A172 (cell line): Measurements from ENCODE around the gene NTPCR. TPM values are rescaled to one million over a fixed set of nuclear protein-coding genes. Genes with fewer than 3 reads are reported as not detected.
"Not testable (repeated sequence)": the region's sequence is repeated elsewhere in the genome, so short reads cannot be mapped to it uniquely, and the experiment has no call there.

Experiments used
- DNase-seq: peaks from one replicate; pipeline ENCODE4 v3.0.0-alpha.2; 2015; ENCODE audit warnings: low spot score
- total RNA-seq: library from RNA; depleted of rRNA; stranded (reverse); fragments of >200 nt; shearing (Covaris generic); gene quantifications from 2 replicates; pipeline ENCODE4 v1.2.3, GENCODE V29; 2014; rRNA removed

Gene NTPCR, protein sequence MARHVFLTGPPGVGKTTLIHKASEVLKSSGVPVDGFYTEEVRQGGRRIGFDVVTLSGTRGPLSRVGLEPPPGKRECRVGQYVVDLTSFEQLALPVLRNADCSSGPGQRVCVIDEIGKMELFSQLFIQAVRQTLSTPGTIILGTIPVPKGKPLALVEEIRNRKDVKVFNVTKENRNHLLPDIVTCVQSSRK
- total RNA-seq, result 72.1 and 87.8 TPM in 2 replicates

DNA sequence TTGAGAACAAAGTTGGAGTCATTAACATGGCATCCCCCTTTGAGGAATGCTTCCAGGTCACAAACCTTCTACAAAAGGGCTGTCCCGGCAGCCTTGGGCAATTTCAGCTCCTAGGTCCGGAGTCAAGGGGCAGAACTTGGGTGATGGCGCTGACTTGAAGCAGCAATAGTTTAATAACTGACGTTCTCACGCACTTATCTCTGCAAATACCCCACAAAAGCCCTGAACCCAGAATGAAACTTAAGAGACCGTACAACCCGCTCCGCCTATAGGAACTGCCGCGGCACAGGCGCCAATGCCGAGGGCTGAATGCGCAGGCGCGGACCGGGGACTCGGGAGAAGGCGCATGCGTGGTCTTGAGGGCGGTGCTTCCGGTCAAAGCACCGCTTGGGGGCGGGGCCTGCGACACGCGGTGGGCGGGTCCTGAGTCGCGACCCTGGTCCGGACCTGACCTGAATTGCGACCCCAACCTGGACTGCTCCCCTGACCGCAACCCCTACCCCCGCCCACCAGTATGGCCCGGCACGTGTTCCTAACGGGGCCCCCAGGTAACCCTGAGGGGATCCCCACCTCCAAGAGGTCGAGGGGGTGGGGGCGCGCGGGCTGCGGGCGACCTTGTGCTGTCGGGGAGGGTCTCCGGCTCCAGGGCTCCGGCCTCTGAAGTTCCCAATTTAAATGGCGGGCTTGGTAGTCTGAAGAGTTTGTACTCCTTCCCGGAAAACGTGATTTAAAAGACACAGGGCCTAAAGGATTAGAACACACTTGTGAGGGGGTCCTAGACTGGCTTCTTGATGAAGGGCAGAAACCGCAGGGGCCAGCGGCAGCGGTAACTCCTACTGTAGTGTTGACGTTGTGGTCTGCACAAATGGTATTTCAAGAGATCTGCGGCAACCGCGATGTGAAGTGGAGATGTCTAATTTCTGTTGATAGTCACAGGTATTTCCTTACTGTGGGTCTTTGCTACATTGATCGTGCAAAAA lies at the start of gene NTPCR:
Gene NTPCR (plus strand): TSS at position 415 of the 980 bp plus-strand sequence. CDS start 100 bp downstream, at position 515.
- peak; percentile 90 for DNase-seq

DNA sequence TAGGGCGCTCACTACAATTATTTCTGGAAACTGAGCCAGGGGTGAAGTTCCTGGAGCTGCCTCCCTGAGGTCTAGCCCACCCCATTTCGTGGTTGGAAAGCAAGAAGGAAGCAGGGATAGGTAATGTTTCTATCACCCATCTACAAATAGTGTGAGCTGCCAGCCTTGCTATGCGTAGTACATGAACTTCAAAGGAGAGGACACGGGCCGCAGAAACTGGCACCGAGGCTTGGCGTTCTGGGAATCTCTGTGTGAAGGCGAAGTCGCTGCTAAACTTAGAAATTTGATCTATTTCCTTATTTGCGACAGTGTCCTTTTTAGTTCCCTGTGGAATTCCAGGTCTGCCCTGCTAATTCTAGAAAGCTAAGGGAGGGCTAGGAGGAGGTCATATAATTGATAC lies 49.6 kb upstream of the NTPCR start:
- no peak for DNase-seq

DNA sequence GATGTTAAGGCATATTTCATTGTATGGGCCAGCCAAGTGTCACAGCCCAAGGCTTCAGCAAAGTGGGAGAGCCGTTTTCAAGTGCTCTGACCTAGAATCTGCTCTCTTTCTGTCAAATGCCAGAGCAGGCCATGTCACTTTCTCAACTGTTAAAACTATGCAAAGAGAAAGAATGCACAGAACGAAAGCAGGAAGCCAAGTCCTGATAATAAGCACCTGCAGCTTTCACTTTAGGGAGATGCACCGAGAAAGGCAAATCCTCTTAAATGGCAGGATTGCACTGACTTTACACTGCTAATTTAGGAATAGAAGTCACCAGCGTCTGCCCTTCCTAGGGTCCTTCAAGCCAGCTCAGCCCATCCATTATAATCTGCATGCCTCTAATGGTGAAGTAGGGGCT lies 49.2 kb upstream of the NTPCR start:
- DNase-seq, result no peak

DNA sequence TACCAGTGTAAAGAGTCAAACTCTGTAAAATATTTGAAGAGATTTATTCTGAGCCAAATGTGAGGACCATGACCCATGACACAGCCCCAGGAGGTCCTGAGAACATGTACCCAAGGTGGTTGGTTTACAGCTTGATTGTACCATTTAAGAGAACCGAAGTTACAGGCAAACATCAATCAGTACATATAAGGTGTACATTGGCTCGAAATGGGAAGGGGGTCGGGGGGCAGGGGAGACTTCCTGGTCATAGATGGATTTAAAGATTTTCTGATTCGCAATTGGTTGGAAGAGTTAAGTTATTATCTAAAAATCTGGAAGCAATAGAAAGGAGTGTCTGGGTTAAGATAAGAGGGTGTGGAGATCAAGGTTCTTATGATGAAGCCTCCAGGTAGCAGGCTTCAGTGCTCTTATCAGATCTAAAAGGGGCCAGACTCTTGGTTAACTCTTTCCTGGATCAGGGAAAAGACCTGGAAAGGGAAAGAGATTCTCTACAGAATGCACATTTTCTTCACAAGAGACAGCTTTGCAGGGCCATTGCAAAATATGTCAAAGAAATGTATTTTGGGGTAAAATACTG lies 47.5 kb upstream of the NTPCR start:
- no peak for DNase-seq

DNA sequence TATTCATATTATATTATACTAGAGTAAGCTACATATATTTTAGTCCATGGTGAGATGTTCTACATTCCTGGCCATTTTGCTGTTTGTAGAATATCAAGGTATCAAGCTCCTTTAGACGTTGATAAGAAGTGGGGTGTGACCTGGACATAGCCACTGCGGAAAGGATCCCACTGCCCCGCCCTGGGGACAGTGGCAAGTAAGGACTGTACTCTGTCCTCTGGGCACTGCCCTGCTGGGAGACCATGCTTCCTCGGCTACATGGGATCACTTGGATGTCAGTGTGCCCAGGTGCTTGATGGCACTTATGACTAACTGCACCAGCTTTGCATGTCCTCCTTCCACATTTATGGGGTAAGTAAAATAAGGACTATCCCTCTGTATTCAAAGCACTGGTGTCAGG lies 46.3 kb upstream of the NTPCR start:
- DNase-seq, result no peak

DNA sequence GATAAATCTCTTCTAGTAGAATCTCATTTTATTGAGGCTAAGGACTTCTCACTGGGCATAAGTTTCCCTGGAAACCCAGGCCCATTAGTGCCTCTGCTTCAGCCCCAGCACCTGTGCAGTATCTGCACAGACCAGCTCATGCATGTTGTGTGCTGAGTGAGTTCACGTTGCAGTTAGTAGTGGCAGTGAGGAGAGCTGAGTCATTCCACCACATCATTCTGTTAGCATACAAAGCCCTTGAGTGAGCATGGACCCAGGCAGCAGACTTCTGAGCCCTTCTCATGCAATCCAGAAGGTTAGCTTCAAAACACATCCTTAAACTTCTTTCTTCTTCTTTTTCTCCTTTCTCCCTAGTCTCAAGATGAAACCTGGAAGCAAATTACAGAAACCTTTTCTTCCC lies 45.8 kb upstream of the NTPCR start:
- DNase-seq, result peak; percentile 48

DNA sequence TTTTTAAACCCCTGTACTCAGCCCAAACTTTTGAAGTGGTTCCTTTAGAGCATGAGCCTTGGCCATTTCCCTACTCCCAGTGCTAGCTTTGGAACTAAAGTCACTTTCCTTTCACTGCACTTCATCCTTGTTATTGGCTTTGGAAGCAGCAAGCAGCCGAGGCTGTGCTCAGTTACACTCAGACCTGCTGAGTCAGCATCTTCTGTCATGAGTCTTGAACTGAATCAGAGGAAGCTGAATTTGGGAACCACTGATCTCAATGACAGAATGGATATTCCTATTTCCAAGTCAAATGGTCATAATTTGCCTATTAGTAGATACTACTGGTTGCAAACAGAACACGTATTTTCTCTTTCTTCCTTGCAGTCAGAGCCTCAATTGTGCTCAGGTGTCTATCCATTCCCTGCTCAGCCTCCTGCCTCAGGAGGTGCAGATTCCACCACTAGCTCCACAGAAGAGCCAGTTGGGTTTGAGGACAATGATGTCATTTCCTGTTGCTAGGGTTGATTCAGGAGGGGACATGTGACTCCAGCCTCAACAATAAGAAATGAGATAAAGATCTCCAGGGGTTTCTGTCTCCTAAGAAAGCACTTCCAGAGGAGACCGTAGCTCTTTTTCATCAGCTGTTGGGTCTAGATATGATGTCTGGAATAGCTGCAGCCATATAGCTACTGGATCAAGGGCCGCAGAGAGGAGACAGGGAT lies 44.9 kb upstream of the NTPCR start:
- no peak for DNase-seq

DNA sequence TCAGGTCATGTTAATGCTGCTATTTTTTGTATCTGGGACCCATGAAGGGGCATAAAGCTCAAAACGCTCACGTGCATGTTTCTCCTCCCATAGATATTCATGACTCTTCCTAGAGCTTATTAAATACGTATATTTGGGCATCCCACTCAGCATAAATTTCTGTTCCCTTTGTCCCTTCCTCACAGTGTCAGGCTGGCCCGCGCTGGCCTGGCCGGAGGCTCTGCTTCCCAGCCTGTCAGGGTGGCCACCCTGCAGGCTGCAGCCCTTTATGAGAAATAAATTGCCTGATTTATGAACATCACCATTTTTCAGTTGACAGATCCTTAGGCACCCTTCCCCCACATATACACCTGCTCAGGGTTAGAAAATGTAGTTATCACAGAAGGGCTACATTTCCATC lies 44.0 kb upstream of the NTPCR start:
- no peak for DNase-seq

DNA sequence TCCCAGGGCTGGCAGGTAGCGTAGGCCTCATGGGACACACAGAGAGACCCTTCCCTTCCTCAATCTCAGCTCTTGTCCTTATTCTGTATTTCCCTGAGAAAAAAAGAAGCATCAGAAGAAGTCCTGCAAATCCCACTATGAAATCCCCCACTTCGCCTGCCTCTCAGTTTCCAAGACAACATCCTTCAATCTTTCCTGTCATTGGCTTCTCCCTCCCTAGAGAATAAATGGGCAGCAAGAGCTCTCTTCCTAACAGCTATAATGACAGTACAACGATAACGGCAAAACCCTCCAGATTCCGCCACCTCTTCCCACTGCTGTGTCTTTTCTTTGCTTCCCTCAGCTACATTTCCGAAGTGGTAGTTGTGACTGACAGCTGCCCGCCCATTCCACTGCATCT lies 41.6 kb upstream of the NTPCR start:
- no peak for DNase-seq

DNA sequence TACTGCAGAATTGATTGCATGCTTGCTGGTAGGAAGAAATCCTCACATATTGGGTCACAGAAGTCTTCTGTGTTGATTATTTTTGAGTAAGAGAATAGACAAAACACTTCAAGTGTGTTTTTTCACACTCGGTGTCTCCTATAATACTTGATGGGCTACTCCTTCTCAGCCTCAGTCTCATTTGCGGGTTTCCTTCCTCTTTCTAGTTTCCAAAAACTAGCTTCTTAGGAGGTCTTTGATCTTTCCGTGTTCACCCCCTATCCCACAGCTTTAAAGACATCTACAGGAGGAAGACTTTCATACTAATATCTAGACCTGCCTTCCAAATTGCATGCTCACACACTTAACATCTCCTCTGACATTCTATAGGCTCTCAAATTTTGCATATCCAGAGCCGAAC lies 40.7 kb upstream of the NTPCR start:
- DNase-seq, result no peak

DNA sequence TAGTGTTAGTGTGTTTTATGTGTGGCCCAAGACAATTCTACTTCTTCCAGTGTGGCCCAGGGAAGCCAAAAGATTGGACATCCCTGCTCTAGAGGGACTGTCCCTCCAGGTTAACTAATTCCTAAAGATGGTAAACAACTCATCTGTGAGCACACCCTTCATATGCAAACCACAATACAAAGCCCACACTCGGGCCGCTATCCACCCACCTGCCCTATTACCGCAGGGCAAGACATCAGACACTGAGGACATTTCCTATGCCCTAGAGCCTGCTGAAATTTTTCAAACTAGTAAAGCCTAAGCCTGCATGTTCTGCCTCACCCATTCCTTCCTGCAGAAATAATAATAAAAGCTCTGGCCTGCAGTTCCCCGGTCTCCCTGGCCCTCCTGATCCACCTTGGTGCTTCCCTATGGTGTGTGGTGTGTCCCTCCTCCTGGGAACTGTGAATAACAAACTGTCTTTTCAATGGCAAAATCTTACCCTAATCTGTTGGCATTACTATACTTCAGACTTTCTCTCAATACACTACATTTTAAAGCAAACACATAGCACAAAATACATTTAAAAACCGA lies 39.3 kb upstream of the NTPCR start:
- no peak for DNase-seq

DNA sequence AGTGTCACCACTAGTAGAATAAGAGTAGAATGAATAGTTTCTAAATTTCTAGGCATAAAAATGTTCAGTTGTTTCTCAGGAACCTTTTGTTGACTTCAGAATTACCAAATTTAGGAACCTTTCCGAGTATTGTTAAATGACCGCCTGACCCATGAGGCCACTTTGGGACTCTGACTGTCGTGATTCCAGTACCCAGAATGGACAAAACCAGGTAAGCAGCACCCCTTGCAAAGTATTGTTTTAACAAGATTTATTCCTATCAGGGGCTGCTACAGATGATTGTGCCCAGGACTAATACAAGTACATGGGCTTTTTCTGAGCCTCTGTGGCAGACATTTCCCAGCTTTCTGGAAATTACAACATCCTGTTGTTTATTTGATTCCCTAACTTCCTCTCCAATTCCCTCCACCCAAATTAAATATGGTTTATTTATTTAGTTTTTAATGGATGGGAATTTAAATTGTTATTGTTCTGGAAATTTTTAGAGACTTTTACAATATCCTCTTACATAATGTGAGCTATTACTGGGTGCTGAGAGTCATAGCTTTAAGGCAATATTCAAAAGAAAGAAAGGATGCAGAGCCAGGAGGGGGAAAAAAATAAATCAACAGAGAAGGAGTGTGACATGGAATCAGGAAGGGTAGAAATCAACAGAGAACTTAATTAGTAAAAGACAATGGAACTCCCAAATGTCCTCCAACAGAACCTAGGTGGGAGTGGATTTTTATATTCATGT lies 37.4 kb upstream of the NTPCR start:
- DNase-seq, result no peak

DNA sequence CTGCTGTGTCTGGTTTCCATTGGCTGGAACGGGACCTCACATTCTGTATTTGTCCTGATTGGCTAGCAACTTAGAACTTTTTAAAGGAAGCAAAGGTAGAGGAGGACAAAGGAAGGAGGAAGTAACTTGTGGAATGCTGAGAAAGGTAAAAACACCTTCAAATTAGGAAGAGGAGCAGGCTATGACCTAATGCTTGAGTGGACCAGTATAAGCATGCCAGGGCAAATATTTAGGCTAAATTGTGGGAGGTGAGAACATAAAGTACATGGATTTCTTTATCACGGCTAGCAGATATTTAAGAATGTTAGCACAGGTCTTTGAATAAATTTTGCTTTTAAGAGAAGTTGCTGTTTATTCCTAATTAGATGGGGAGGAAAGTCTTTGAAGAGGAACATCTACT lies 36.1 kb upstream of the NTPCR start:
- DNase-seq, result not testable (repeated sequence)

DNA sequence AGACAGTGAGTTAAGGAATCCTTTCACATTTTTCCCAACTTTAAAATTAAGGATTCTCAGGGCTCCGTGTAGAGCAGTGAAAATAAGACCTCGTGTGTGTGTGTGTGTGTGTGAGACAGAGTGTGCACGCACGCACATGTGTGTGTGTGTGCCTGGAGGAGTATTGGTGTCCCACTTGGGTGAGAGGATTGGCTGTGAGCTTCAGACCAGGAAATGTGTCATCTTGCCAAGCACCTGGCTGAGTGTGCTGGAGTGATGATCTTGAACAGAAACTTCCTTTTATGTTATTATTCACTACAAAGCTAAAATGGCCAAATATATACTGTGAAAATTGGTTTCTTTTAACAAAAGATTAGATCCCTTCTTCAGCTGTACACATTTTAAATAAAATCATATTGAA lies 35.2 kb upstream of the NTPCR start:
- DNase-seq, result no peak

DNA sequence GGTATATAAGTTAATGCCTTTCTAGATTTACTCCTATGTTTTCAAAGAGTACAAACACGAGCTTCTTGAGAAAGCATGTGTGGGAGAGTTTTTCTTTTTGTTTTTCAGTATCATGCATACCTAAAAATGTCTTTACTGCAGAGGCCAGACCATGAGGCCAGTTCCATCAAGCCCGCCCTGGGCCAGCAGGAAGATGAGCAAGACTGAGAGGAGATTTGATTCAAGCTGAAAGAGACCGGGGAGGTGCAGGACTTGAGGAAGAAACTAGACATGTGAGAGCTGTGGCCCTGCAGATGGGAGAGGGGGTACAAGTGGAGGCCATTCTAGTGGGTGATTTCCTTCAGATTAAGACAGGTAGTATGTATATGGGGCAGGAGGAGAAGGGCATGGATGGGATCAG lies 33.4 kb upstream of the NTPCR start:
- DNase-seq, result no peak

DNA sequence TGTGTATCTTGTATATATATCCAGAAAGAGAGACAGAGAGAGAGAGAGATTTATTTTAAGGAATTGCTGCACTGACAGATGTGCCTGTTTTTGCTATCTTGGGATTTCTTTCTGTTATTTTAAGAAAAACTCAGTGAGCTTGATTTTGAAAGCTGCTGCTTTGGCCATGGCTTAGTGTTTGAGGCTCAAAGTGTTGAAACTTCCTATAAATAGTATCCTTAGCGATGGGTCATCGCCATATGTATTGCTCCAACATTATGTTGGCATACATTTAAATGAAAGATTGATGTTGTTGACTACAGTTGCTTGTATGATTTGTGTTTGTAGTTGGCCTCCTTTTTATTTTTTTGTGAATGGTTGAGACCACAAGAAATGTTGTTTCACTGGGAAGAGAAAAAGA lies 29.0 kb upstream of the NTPCR start:
- no peak for DNase-seq

DNA sequence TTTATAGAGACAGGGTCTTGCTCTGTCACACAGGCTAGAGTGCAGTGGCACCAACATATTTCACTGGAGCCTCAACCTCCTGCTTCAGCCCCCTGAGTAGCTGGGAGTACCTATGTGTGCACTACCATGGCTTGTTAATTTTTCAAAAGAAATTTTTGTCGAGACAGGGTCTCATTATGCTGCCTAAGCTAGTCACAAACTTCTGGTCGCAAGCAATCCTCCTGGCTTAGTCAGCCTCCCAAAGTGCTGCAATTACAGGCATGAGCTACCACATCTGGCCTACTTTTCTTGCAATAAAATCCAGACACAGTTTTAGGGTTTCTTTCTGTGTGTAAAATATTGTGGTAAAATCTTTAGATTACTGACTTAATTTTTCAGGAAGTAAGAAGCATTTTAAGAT lies 27.9 kb upstream of the NTPCR start:
- no peak for DNase-seq

DNA sequence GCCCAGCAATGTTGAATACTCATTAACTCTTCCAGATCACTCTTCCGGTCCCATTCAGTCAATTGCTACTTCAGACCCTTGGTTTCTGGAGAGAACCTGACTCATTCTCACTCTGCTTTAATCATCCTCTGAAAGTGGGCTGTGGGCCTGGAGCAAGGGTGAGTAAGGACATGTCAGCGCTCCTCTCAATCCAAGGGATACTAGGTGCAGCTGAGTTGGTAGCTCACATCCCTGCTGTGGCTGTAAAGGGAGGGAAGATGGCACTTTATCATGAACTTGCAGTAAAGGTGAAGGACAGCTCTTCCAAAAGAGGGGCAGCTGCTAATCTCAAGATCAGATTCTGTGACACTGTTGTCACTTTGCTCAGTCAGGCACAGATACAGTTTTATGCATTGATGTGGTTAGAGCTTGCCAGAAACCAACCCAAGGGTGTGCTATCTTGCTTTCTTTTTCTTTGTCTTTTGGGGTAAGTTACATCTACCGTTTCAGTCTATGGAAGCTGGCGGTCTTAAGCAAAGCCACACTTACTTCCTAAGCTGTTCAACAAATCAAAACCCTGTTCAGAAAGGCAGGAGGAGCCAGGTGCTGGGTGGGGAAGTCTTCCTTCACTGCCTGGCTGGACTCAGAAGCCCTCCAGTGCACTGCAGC lies 26.5 kb upstream of the NTPCR start:
- DNase-seq, result peak; percentile 16

DNA sequence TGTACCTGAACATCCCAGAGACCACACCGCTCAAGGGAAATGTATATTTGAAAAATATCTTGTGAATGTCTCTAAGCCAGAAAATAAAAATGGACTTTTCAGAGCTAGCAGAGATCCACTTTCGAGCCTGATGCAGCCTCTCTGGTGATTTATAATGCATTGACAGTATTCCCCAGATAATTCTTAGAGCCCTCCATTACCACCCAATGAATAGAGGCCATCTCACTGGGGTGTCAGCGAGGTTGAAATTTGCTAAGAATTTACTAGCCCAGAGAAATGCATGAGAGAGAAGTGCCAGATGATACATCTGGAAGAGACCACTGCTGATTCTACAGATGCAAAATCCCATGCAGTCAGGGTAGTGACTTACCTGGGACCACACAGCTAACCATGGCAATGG lies 25.5 kb upstream of the NTPCR start:
- DNase-seq, result no peak

DNA sequence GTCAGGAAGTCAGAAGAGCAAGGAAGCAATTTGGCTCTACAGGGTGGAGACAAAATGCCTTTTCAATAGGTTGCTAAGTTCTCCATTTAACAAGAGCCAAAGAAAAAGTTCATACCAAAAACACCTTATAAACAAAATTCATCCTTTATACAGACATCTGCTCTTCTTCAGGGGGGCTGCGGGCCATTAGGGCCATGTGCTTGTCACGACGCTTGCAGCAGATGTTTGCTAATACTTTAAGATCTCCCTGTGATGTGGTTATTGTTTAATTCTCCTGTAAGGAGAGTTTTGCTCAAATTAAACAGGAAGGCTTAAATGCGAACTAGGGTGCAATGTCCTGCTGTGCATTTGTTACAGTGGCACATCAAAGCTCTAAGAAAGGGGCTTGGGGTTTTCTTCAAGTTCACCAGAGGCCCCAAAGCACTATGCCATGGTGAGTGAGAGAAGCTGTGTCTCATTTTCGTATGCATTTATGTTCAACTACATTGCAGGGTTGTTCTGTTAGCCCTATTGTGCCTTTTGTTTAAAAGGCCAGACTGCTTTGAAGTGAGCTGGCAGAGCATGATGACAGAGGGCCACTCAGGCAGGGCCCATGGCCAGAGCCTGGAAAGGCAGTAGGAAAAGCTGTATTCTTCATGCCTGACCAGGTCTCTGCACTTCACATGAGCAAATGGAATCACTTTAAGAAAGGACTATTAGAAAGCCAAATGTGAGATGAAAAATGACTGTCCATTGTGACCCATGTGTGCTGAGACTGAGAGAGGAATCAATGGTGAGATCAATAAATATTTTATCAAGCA lies 24.8 kb upstream of the NTPCR start:
- no peak for DNase-seq
